Parathyroid adenoma (tissue), 2 donors: Measurements from ENCODE around the gene CHTF8.

Source experiments
- H2AFZ ChIP-seq: fragments of 300-600 bp; sonication (generic); one replicate; pipeline ENCODE4 v1.7.0; 2017; ENCODE audit warnings: antibody characterized with exemption, mild to moderate bottlenecking
- H3K27ac ChIP-seq: fragments of 300-600 bp; sonication (generic); one replicate; pipeline ENCODE4 v1.7.0; 2017
- H3K27me3 ChIP-seq: fragments of 300-600 bp; sonication (generic); one replicate; pipeline ENCODE4 v1.7.0; 2017; ENCODE audit warnings: low read length; ENCODE audit not compliant: control insufficient read depth, insufficient read depth
- H3K36me3 ChIP-seq: fragments of 300-600 bp; sonication (generic); one replicate; pipeline ENCODE4 v1.7.0; 2017; ENCODE audit warnings: low read length; ENCODE audit not compliant: control insufficient read depth, insufficient read depth
- H3K4me1 ChIP-seq: fragments of 300-600 bp; sonication (generic); one replicate; pipeline ENCODE4 v1.7.0; 2017; ENCODE audit warnings: control low read depth
- H3K4me2 ChIP-seq: fragments of 300-600 bp; sonication (generic); one replicate; pipeline ENCODE4 v1.7.0; 2017; ENCODE audit warnings: low read length
- H3K4me3 ChIP-seq: fragments of 300-600 bp; sonication (generic); one replicate; pipeline ENCODE4 v1.7.0; 2017; ENCODE audit warnings: low read depth, low read length
- H3K79me2 ChIP-seq: fragments of 300-600 bp; sonication (generic); one replicate; pipeline ENCODE4 v1.7.0; 2017; ENCODE audit warnings: control low read depth
- H3K9ac ChIP-seq: fragments of 300-600 bp; sonication (generic); one replicate; pipeline ENCODE4 v1.7.0; 2017; ENCODE audit warnings: mild to moderate bottlenecking
- H3K9me3 ChIP-seq: fragments of 300-600 bp; sonication (generic); one replicate; pipeline ENCODE4 v1.7.0; 2017; ENCODE audit warnings: low read length; ENCODE audit not compliant: control insufficient read depth
- TF ChIP-seq, protein P1 (sequence below): fragments of 300-600 bp; sonication (generic); IDR thresholded peaks from one replicate; pipeline ENCODE4 v1.7.0; 2017; ENCODE audit warnings: antibody characterized with exemption, mild to moderate bottlenecking
- donor health status: primary hyperparathyroidism.

The CHTF8 gene

DNA sequence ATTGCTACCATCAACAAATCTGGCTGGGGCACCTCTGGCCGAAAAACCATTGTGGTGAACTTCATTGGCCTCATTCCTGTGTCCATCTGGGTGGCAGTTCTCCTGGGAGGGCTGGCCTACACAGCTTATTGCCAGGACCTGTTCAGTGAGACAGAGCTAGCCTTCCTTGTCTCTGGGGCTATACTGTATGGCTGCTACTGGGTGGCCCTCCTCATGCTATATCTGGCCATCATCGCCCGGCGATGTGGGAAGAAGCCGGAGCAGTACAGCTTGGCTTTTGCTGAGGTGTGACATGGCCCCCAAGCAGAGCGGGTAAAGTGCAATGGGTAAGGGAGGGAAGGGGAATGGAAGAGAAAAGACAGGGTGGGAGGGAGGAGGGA lies 17.4 kb downstream of the CHTF8 start:
- TF ChIP-seq, protein P1, sequence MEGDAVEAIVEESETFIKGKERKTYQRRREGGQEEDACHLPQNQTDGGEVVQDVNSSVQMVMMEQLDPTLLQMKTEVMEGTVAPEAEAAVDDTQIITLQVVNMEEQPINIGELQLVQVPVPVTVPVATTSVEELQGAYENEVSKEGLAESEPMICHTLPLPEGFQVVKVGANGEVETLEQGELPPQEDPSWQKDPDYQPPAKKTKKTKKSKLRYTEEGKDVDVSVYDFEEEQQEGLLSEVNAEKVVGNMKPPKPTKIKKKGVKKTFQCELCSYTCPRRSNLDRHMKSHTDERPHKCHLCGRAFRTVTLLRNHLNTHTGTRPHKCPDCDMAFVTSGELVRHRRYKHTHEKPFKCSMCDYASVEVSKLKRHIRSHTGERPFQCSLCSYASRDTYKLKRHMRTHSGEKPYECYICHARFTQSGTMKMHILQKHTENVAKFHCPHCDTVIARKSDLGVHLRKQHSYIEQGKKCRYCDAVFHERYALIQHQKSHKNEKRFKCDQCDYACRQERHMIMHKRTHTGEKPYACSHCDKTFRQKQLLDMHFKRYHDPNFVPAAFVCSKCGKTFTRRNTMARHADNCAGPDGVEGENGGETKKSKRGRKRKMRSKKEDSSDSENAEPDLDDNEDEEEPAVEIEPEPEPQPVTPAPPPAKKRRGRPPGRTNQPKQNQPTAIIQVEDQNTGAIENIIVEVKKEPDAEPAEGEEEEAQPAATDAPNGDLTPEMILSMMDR: no peak
- Histone ChIP-seq H3K27me3 (no peaks in the 10 kb centered on the region), H3K4me2 (no peak overlapping the region), H3K79me2 (peaks cover 9% of the 10 kb centered on the region), H3K9me3 (no peaks in the 10 kb centered on the region), H2AFZ (no peak overlapping the region), H3K27ac (no peak overlapping the region), H3K4me1 (peaks cover 11% of the 10 kb centered on the region), H3K36me3 (no peaks in the 10 kb centered on the region), H3K9ac (no peak overlapping the region), H3K4me3 (no peak overlapping the region)

DNA sequence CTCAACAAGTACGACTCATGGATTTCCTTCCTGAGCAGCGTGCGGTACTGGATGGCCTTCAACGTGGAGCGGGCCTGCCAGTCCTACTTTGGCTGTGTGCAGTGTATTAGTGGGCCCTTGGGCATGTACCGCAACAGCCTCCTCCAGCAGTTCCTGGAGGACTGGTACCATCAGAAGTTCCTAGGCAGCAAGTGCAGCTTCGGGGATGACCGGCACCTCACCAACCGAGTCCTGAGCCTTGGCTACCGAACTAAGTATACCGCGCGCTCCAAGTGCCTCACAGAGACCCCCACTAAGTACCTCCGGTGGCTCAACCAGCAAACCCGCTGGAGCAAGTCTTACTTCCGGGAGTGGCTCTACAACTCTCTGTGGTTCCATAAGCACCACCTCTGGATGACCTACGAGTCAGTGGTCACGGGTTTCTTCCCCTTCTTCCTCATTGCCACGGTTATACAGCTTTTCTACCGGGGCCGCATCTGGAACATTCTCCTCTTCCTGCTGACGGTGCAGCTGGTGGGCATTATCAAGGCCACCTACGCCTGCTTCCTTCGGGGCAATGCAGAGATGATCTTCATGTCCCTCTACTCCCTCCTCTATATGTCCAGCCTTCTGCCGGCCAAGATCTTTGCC lies 17.9 kb downstream of the CHTF8 start:
- no peak overlapping the region for H2AFZ ChIP-seq
- no peaks in the 10 kb centered on the region for H3K27me3 ChIP-seq
- H3K9me3 ChIP-seq: no peaks in the 10 kb centered on the region
- H3K27ac ChIP-seq: no peak overlapping the region
- H3K4me3 ChIP-seq: no peak overlapping the region
- no peaks in the 10 kb centered on the region for H3K36me3 ChIP-seq
- H3K79me2 ChIP-seq: peaks cover 9% of the 10 kb centered on the region
- H3K9ac ChIP-seq: no peak overlapping the region
- TF ChIP-seq, protein P1: no peak
- no peak overlapping the region for H3K4me2 ChIP-seq
- H3K4me1 ChIP-seq: peaks cover 11% of the 10 kb centered on the region

DNA sequence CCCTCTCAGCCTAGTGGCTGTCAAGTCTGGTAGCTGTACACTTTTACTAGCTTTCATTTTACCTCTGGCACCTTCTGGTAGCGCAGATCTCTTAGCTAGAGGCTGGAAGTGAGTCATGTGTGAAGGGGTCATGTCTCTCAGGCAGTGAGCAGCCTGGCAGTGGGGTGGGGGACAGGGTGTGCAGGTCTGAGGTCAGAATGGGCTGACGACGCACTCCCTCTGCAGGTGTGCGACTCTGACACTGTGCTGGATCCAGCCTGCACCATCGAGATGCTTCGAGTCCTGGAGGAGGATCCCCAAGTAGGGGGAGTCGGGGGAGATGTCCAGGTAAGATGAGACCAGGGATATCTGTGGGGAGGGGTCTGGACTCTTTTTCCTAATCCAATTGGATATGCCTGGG lies 19.2 kb downstream of the CHTF8 start:
- H3K9ac ChIP-seq: no peak overlapping the region
- TF ChIP-seq, protein P1: no peak
- H3K4me3 ChIP-seq: no peak overlapping the region
- no peaks in the 10 kb centered on the region for H3K36me3 ChIP-seq
- H3K27ac ChIP-seq: no peak overlapping the region
- H3K4me2 ChIP-seq: no peak overlapping the region
- no peak overlapping the region for H2AFZ ChIP-seq
- H3K4me1 ChIP-seq: peaks cover 11% of the 10 kb centered on the region
- no peaks in the 10 kb centered on the region for H3K27me3 ChIP-seq
- peaks cover 7% of the 10 kb centered on the region for H3K79me2 ChIP-seq
- H3K9me3 ChIP-seq: no peaks in the 10 kb centered on the region

DNA sequence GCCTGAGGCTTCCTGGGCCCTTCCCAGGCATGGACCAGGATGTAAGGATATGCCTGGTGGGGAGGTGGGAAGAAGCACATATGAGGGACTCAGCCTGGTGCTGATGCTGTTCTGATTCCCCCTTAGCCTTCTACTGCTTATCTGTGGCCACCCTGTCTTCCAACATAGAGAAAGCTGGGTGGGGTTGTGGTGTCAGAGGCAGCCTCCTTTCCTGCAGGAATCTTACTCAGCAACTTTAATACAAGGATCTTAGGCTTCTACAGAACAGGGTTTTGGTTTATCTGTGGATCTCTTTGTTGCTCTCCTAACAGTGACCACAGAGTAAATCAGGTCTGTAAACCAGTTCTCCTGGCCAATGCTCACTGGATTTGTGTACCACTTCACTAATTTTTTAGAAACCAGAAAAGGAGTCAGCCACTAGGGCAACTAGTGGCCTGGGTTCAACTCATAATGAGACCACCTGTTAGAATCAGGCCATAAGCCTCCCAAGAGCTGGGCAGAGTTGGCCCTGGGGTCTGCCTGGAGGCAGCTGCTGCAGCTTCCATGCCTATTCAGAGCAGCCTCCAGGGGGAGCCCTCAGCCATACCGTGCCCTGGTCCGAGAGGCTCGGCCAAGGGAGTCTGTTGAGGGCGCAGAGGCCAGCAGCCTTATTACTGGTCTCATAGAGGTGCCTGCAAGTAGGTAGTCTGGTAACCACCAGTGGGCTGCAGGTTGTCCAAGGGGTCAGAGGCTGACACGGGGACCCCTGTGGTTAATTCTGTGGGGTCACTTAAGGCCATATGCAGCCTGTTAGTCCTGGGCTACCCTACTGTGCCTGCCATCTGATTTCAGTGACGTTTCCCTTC lies 19.9 kb downstream of the CHTF8 start:
- Histone ChIP-seq H3K9me3 (no peaks in the 10 kb centered on the region), H3K36me3 (no peaks in the 10 kb centered on the region), H3K9ac (no peak overlapping the region), H3K4me1 (peaks cover 11% of the 10 kb centered on the region), H2AFZ (no peak overlapping the region), H3K4me3 (no peak overlapping the region), H3K27me3 (no peaks in the 10 kb centered on the region), H3K79me2 (peaks cover 7% of the 10 kb centered on the region), H3K4me2 (no peak overlapping the region), H3K27ac (no peak overlapping the region)
- TF ChIP-seq, protein P1: peak; percentile 71
